ENCODE measurements around the gene MYRIP. TPM values are rescaled to one million over a fixed set of nuclear protein-coding genes. Genes with fewer than 3 reads are reported as not detected.

MYRIP gene
- total RNA-seq, 1 donor from 2014 or later: 5.9 TPM

- H3K27me3 ChIP-seq: no peaks in the 10 kb centered on the region
- no peaks in the 10 kb centered on the region for H3K36me3 ChIP-seq
- no peaks in the 10 kb centered on the region for H3K4me1 ChIP-seq
- ATAC-seq (no peak), DNase-seq (no peak)
- intact Hi-C loops (cut with DNase I): no loop called here
- no peak overlapping the region for H3K27ac ChIP-seq
- no peaks in the 10 kb centered on the region for H3K9me3 ChIP-seq
- H3K4me3 ChIP-seq: no peak overlapping the region
- no peak for TF ChIP-seq CTCF (IDR thresholded peaks at IDR 0.05)
These were observed 162.2 kb downstream of the MYRIP start for GRCh38 chr3:39971559-39972031.

- Histone ChIP-seq H3K27ac (no peak overlapping the region), H3K27me3 (no peaks in the 10 kb centered on the region), H3K4me3 (no peak overlapping the region), H3K4me1 (no peaks in the 10 kb centered on the region), H3K36me3 (no peaks in the 10 kb centered on the region), H3K9me3 (no peaks in the 10 kb centered on the region)
- intact Hi-C loops (cut with DNase I): no loop called here
- DNase-seq (no peak), ATAC-seq (no peak)
- no peak for TF ChIP-seq CTCF (IDR thresholded peaks at IDR 0.05)
These were observed 163.1 kb downstream of the MYRIP start for GRCh38 chr3:39972508-39972907.

GRCh38 chr3:39977058-39977794 is 167.8 kb downstream of the MYRIP start:
- TF ChIP-seq CTCF (IDR thresholded peaks at IDR 0.05): no peak
- Histone ChIP-seq H3K36me3 (no peaks in the 10 kb centered on the region), H3K9me3 (no peaks in the 10 kb centered on the region), H3K27me3 (no peaks in the 10 kb centered on the region), H3K27ac (no peak overlapping the region), H3K4me3 (no peak overlapping the region), H3K4me1 (no peaks in the 10 kb centered on the region)
- no peak for ATAC-seq
- DNase-seq: no peak
- intact Hi-C loops (cut with DNase I): no loop called here

DNA sequence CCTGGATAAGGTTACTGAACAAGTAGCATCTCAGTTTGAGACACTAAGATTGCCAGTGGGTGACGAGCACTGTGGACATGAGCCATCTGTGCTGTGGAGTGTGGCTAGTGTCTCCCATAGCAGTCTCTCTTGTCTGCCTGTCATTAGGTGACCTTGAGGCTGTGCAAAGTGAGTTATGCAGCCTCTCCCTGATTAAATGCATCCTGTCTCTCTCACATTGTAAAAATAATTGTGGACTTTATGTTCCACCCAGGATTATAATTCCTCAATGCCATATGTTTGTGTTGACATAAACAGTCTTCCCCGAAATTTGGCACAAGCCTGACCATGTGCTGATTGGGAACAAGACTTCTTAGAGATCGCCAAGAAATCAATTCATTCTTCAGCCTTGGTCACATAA is 168.9 kb downstream of the MYRIP start:
- no peak for ATAC-seq
- Histone ChIP-seq H3K9me3 (no peaks in the 10 kb centered on the region), H3K27me3 (no peaks in the 10 kb centered on the region), H3K4me3 (no peak overlapping the region), H3K4me1 (no peaks in the 10 kb centered on the region), H3K36me3 (no peaks in the 10 kb centered on the region), H3K27ac (no peak overlapping the region)
- intact Hi-C loops (cut with DNase I): no loop called here
- no peak for TF ChIP-seq CTCF (IDR thresholded peaks at IDR 0.05)
- no peak for DNase-seq

DNA sequence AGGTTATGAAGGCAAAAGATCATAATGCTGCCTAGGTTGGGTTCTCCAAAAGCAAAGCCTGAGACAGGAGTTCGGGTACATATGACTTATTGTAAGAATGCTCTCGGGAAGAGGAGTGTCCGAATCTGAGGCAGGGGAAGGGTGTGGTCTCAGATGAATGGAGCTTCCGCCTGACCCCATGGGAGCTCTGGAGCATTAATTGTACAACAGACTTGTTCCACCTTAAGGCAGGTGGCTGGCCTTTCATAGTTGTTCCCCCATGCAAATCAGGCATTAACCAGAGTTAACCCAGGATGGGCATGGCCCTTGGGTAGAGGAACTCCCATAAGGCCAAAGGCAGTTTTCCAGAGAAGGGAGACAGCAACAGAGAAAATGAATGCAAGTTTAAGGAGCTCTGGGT is 170.6 kb downstream of the MYRIP start:
- TF ChIP-seq CTCF (IDR thresholded peaks at IDR 0.05): no peak
- H3K4me1 ChIP-seq: no peaks in the 10 kb centered on the region
- ATAC-seq (no peak), DNase-seq (no peak)
- H3K27me3 ChIP-seq: no peaks in the 10 kb centered on the region
- H3K4me3 ChIP-seq: no peak overlapping the region
- intact Hi-C loops (cut with DNase I): no loop called here
- no peaks in the 10 kb centered on the region for H3K9me3 ChIP-seq
- H3K36me3 ChIP-seq: no peaks in the 10 kb centered on the region
- H3K27ac ChIP-seq: no peak overlapping the region

Measured in upper lobe of right lung (tissue), 1 donor.